ENCODE measurements around the gene ETS1.

ETS1 gene

GRCh38 chr11:128482092-128482491 lies 105.3 kb downstream of the ETS1 start:
- no peak for DNase-seq (ENCODE audit: extremely low read depth, low read depth)
- H3K4me3 ChIP-seq (replicated peaks; ENCODE audit: low read depth, low read length) = no peak overlapping the region
- no peak for TF ChIP-seq CTCF (IDR thresholded peaks at IDR 0.05; ENCODE audit: low read depth, low read length, missing control alignments)

- no peak for TF ChIP-seq CTCF (IDR thresholded peaks at IDR 0.05; ENCODE audit: low read depth, low read length, missing control alignments)
- no peak overlapping the region for H3K4me3 ChIP-seq (replicated peaks; ENCODE audit: low read depth, low read length)
- DNase-seq (ENCODE audit: extremely low read depth, low read depth) = no peak
Measured at GRCh38 chr11:128481135-128481534, 106.2 kb downstream of the ETS1 start.

DNA sequence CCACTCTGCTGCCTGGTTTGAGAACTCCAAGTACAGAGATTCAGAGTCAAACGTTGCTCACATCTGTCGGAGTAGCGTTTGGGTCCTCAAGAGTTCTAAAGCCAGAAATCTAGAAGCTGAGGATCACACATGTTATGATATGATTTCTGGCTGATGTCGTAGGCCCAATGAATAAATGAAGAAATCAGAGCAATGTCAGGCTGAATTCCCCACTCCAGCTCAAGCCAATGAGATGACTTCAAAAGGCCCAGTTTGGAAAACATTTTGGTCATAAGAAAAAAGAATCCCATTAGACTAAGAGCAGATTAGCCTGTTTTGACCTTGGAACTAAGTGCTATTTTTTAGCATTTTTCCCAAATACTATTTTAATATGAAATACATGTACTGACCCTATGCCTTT lies 106.7 kb downstream of the ETS1 start:
- no peak overlapping the region for H3K4me3 ChIP-seq (replicated peaks; ENCODE audit: low read depth, low read length)
- TF ChIP-seq CTCF (IDR thresholded peaks at IDR 0.05; ENCODE audit: low read depth, low read length, missing control alignments) = no peak
- no peak for DNase-seq (ENCODE audit: extremely low read depth, low read depth)

DNA sequence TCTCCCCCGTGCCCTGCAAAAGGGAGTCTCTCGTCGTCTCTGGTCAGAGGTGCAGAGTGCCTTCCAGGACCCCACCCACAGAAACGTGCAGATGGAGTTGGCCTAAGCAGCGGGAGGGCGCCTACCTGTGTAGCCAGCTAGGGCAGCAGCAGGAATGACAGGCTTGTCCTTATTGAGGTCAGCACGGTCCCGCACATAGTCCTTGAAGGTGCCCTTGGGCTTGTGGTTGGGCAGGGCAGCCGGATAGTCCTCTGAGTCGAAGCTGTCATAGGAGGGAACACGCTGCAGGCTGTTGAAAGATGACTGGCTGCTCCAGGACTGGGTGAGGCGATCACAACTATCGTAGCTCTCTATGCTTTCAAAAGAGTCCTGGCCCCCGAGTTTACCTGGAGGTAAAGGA lies 107.3 kb downstream of the ETS1 start:
- TF ChIP-seq CTCF (IDR thresholded peaks at IDR 0.05; ENCODE audit: low read depth, low read length, missing control alignments) = no peak
- no peak for DNase-seq (ENCODE audit: extremely low read depth, low read depth)

DNA sequence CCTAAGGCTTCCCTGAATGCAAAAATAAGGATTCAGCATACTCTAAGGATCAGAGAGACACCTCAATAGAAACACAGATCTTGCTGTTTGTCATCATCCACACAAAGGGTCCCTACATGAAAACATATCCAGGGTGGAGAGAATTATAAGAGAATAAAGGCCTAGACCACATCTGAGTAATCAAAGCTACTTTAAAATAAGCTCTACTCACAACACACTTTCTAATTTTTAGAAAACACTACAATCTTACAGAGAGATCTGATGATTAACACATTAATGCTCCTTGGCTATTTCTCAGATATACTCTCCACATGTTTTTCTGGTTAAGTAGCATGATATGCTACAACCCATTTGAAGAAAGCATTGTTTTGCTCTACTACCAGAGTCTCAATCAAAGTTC lies 108.2 kb downstream of the ETS1 start:
- no peak for TF ChIP-seq CTCF (IDR thresholded peaks at IDR 0.05; ENCODE audit: low read depth, low read length, missing control alignments)
- DNase-seq (ENCODE audit: extremely low read depth, low read depth) = no peak
- H3K4me3 ChIP-seq (replicated peaks; ENCODE audit: low read depth, low read length) = no peak overlapping the region

More for the DNA sequence above, 107.3 kb downstream of the ETS1 start:
- no peak overlapping the region for H3K4me3 ChIP-seq (replicated peaks; ENCODE audit: low read depth, low read length)

- no peak for DNase-seq (ENCODE audit: extremely low read depth, low read depth)
- TF ChIP-seq CTCF (IDR thresholded peaks at IDR 0.05; ENCODE audit: low read depth, low read length, missing control alignments) = no peak
- H3K4me3 ChIP-seq (replicated peaks; ENCODE audit: low read depth, low read length) = no peak overlapping the region
Measured at GRCh38 chr11:128478305-128478704, 109.1 kb downstream of the ETS1 start.

- DNase-seq (ENCODE audit: extremely low read depth, low read depth) = no peak
- H3K4me3 ChIP-seq (replicated peaks; ENCODE audit: low read depth, low read length) = no peak overlapping the region
- TF ChIP-seq CTCF (IDR thresholded peaks at IDR 0.05; ENCODE audit: low read depth, low read length, missing control alignments) = no peak
Measured at GRCh38 chr11:128477811-128478210, 109.5 kb downstream of the ETS1 start.

Measured in HFF-Myc (cell line).